BJ (cell line): Measurements from ENCODE around the gene SMC4. TPM values are rescaled to one million over a fixed set of nuclear protein-coding genes. Genes with fewer than 3 reads are reported as not detected.
"Not testable (repeated sequence)": the region's sequence is repeated elsewhere in the genome, so short reads cannot be mapped to it uniquely, and the experiment has no call there.

Experiments
- CTCF ChIA-PET: fragments of 350-600 bp; formaldehyde crosslinking; extraction: SDS; loops from one replicate; lab custom pipeline; 2021; ENCODE audit warnings: antibody characterized with exemption, inconsistent platforms; lab: Yijun Ruan, JAX
- POLR2A ChIA-PET: fragments of 300-600 bp; sonication (Branson Sonifier 250); formaldehyde crosslinking; extraction: SDS; loops from one replicate; lab custom pipeline; 2021; ENCODE audit warnings: antibody characterized with exemption; lab: Charles Lee
- DNase-seq: peaks from one replicate; pipeline ENCODE4 v3.0.0-alpha.2; 2011; ENCODE audit warnings: low read depth
- H3K27me3 ChIP-seq: 2 replicates; pipeline ENCODE4 v1.6.0; 2011; ENCODE audit warnings: low read length; ENCODE audit not compliant: control insufficient read depth, insufficient read depth
- H3K36me3 ChIP-seq: 2 replicates; pipeline ENCODE4 v1.5.1; 2011; ENCODE audit warnings: low read length; ENCODE audit not compliant: control insufficient read depth, insufficient read depth
- H3K4me3 ChIP-seq: 2 replicates; pipeline ENCODE4 v1.5.1; 2011; ENCODE audit warnings: low read depth, mild to moderate bottlenecking, control low read depth, low read length
- CTCF ChIP-seq: IDR thresholded peaks from 2 replicates; pipeline ENCODE4 v1.5.1; 2011; ENCODE audit warnings: low read depth, mild to moderate bottlenecking, control low read depth, inconsistent platforms, low read length, moderate library complexity; ENCODE audit not compliant: insufficient read depth
- polyA plus RNA-seq: library from polyadenylated mRNA; depleted of rRNA; stranded (reverse); fragments of >200 nt; gene quantifications from 2 replicates; pipeline ENCODE4 v1.2.3, GENCODE V29; 2011

SMC4 gene
- polyA plus RNA-seq, 1 experiment: 26.1 TPM

- ChIA-PET POLR2A (interaction anchor here (0.6 to 0.9 kb wide), 4 partner anchors 16 to 644 kb away, joined by 3 to 6 read pairs (median 4); no protein-coding TSS in a partner anchor), CTCF (interaction anchor here (0.9 to 2.5 kb wide), 6 partner anchors 11 to 49 kb away, joined by 3 to 6 read pairs (median 4); no protein-coding TSS in a partner anchor)
- H3K4me3 ChIP-seq: peak overlapping the region; percentile 89
- no peak for TF ChIP-seq CTCF
- no peak for DNase-seq
- peaks cover 2% of the 10 kb centered on the region; the same call in 1 of the 2 replicates for H3K36me3 ChIP-seq
- H3K27me3 ChIP-seq: no peaks in the 10 kb centered on the region
Measured at GRCh38 chr3:160448845-160449635, 49.6 kb downstream of the SMC4 start.

GRCh38 chr3:160449636-160450598 lies 50.5 kb downstream of the SMC4 start, which contains the start of gene TRIM59:
TRIM59 (minus strand) TSS chr3:160449786; CDS start chr3:160439183, 10,603 bp downstream.
- Histone ChIP-seq H3K36me3 (peaks cover 2% of the 10 kb centered on the region; the same call in 1 of the 2 replicates), H3K27me3 (no peaks in the 10 kb centered on the region), H3K4me3 (peak within 1 kb of the TSS; percentile 89)
- ChIA-PET CTCF (interaction anchor here (0.6 to 2.5 kb wide), 10 partner anchors 10 to 50 kb away, joined by 3 to 12 read pairs (median 4); no protein-coding TSS in a partner anchor), POLR2A (interaction anchor here (0.6 to 1.3 kb wide), 6 partner anchors 8 to 25 kb away, joined by 3 to 12 read pairs (median 4); no protein-coding TSS in a partner anchor)
- DNase-seq: peak; percentile 87
- 0 out of 2 replicates have a peak, but pooled peaks have one; percentile 13 for TF ChIP-seq CTCF

GRCh38 chr3:160450846-160451245 lies 51.4 kb downstream of the SMC4 start:
- peak; percentile 86 for DNase-seq
- ChIA-PET CTCF (interaction anchor here (0.6 to 2.5 kb wide), 9 partner anchors 9 to 587 kb away, joined by 3 to 12 read pairs (median 4); no protein-coding TSS in a partner anchor), POLR2A (interaction anchor here (0.6 to 1.3 kb wide), 3 partner anchors 9 to 24 kb away, joined by 3 to 12 read pairs (median 4); no protein-coding TSS in a partner anchor)
- peaks cover 2% of the 10 kb centered on the region; the same call in 1 of the 2 replicates for H3K36me3 ChIP-seq
- peak; percentile 33; the same call in 1 of the 2 replicates for TF ChIP-seq CTCF
- no peaks in the 10 kb centered on the region for H3K27me3 ChIP-seq
- H3K4me3 ChIP-seq: no peak overlapping the region

GRCh38 chr3:160451602-160452001 lies 52.2 kb downstream of the SMC4 start:
- POLR2A ChIA-PET: interaction anchor here (1.3 kb wide), 1 partner anchor 13 kb away, joined by 4 read pairs; no protein-coding TSS in a partner anchor
- H3K27me3 ChIP-seq: no peaks in the 10 kb centered on the region
- no peaks in the 10 kb centered on the region for H3K36me3 ChIP-seq
- CTCF ChIA-PET: interaction anchor here (0.6 to 2.5 kb wide), 8 partner anchors 8 to 587 kb away, joined by 3 to 12 read pairs (median 4); no protein-coding TSS in a partner anchor
- no peak for DNase-seq
- H3K4me3 ChIP-seq: no peak overlapping the region
- TF ChIP-seq CTCF: no peak

GRCh38 chr3:160452251-160452650 lies 52.8 kb downstream of the SMC4 start:
- H3K27me3 ChIP-seq, H3K36me3 ChIP-seq, POLR2A ChIA-PET, DNase-seq, H3K4me3 ChIP-seq: not testable (repeated sequence)
- CTCF ChIA-PET: interaction anchor here (1.2 to 2.5 kb wide), 2 partner anchors 13 to 33 kb away, joined by 3 to 12 read pairs; no protein-coding TSS in a partner anchor
